Upper lobe of right lung (tissue), 1 donor: ENCODE results near the gene SLCO3A1. TPM values are rescaled to one million over a fixed set of nuclear protein-coding genes. Genes with fewer than 3 reads are reported as not detected.
"Not testable (repeated sequence)": the region's sequence is repeated elsewhere in the genome, so short reads cannot be mapped to it uniquely, and the experiment has no call there.

Experiments used
- ATAC-seq: fragments of 200-7000 bp; cut with Tn5 transposase; one replicate; pipeline ENCODE4 v1.9.1; 2020; ENCODE audit warnings: mild to moderate bottlenecking, moderate library complexity
- DNase-seq: peaks from one replicate; pipeline ENCODE4 v3.0.0-alpha.2; 2020
- H3K27ac ChIP-seq: fragments of 200-600 bp; one replicate; pipeline ENCODE4 v1.8.0; 2022
- H3K27me3 ChIP-seq: fragments of 200-600 bp; one replicate; pipeline ENCODE4 v1.8.0; 2022; ENCODE audit warnings: mild to moderate bottlenecking
- H3K36me3 ChIP-seq: fragments of 200-600 bp; one replicate; pipeline ENCODE4 v1.8.0; 2022
- H3K4me1 ChIP-seq: fragments of 200-600 bp; one replicate; pipeline ENCODE4 v1.8.0; 2022
- H3K4me3 ChIP-seq: fragments of 200-600 bp; one replicate; pipeline ENCODE4 v1.8.0; 2022; ENCODE audit warnings: mild to moderate bottlenecking
- H3K9me3 ChIP-seq: fragments of 200-600 bp; one replicate; pipeline ENCODE4 v1.8.0; 2022
- intact Hi-C: fragments of 100-400 bp; cut with DNase I; formaldehyde crosslinking; loops from one replicate; pipeline ENCODE4 v1.11.0; 2022
- total RNA-seq: library from RNA; stranded (reverse); fragmentation: NEBNext Ultra II Directional; extraction: Animal tissue kit (Norgen Biotek cat#: 25700); gene quantifications from one replicate; pipeline ENCODE4 v1.2.1, GENCODE V29; 2021
- TF ChIP-seq, protein P1 (sequence below): fragments of 200-600 bp; IDR thresholded peaks from one replicate; pipeline ENCODE4 v1.8.0; 2022; ENCODE audit warnings: antibody characterized with exemption
- donor health status: DM: no; HTN: yes; CAD: no; lungs with severe emphysema.

Gene SLCO3A1
- total RNA-seq, 1 donor from 2014 or later = 50.6 TPM

DNA sequence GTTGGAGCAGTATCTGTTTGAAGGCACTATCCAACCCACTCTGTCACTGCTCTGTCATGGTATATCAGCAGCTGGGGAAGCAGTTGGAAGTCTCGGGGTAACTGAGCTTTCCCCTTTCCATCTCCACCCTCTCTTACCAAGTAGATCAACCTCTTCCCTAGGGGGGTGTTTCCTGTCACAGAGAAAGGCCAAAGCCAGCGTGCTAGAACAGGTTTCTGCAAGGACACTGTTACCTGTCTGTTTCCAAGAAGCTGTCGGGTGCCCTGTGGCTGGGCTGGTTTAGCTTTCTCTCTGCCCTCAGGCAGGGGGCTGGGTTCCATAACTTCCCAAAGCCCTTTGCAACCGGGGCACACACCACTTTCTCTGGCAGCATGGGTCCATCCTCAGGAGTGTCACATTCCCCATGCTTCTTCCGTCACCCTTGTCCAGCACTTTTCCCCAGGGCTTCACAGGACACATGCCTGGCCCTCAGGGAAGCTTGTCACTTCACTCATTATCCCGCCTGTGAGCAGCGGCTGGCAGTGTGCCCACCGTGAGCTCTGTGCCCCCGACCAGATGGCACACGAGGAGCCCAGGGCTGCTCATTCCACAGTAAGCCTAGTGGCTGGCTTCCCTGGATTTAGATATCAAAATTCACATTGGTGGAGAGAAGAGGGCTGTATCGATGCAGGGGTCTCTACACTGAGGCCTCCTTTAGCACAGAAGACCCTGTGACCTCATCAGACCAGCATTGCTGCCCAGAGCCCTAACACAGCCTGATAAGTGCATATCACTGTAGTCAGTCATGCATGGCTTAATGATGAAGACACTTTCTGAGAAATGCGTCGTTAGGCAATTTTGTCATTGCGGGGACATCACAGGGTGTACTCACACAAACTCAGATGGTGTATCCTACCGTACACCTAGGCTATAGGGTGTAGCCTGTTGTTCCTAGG is 205.8 kb downstream of the SLCO3A1 start:
- DNase-seq = no peak
- Histone ChIP-seq H3K4me3 (no peak overlapping the region), H3K36me3 (no peaks in the 10 kb centered on the region), H3K9me3 (no peaks in the 10 kb centered on the region), H3K27me3 (no peaks in the 10 kb centered on the region), H3K27ac (no peak overlapping the region), H3K4me1 (no peaks in the 10 kb centered on the region)
- no peak for ATAC-seq
- intact Hi-C loops = no loop called here
- TF ChIP-seq, protein P1, sequence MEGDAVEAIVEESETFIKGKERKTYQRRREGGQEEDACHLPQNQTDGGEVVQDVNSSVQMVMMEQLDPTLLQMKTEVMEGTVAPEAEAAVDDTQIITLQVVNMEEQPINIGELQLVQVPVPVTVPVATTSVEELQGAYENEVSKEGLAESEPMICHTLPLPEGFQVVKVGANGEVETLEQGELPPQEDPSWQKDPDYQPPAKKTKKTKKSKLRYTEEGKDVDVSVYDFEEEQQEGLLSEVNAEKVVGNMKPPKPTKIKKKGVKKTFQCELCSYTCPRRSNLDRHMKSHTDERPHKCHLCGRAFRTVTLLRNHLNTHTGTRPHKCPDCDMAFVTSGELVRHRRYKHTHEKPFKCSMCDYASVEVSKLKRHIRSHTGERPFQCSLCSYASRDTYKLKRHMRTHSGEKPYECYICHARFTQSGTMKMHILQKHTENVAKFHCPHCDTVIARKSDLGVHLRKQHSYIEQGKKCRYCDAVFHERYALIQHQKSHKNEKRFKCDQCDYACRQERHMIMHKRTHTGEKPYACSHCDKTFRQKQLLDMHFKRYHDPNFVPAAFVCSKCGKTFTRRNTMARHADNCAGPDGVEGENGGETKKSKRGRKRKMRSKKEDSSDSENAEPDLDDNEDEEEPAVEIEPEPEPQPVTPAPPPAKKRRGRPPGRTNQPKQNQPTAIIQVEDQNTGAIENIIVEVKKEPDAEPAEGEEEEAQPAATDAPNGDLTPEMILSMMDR = no peak

GRCh38 chr15:92059971-92060311 is 206.4 kb downstream of the SLCO3A1 start:
- ATAC-seq = not testable (repeated sequence)

DNA sequence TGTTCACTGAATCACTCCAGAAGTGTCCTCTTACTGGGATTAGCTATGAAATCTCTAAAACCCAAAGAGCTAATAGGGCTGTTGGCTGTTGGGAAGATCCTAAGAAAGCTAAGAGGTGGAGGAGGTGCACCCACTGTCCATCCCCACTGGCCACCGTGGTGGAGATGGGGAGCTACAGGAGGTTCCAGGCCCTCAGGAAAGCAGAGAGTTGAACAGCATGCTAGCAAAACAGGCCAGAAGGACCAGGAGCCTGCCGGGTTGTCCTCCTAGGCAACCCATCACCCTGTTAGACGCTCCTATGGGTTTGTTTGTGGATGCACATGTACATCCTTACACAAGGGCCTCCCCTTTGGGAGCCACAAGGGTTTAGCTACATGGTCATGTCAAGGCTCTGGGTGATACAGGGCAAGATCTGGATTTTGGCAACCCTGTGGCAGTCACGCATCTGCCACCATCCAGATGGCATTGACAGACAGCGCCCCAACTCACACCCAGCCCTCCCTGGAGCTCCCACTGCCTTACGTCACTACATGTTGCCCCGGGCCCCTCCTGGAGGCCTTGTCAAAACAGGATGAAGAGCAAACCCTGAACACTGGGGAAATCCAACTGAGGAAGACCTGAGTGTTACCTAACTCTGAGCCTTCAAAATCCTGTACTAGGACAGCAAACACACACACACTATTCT is 208.1 kb downstream of the SLCO3A1 start:
- Histone ChIP-seq H3K36me3 (no peaks in the 10 kb centered on the region), H3K27me3 (no peaks in the 10 kb centered on the region), H3K4me1 (no peaks in the 10 kb centered on the region), H3K27ac (no peak overlapping the region), H3K9me3 (no peaks in the 10 kb centered on the region), H3K4me3 (no peak overlapping the region)
- DNase-seq (no peak), ATAC-seq (no peak)
- TF ChIP-seq, protein P1 = no peak
- intact Hi-C loops = no loop called here

More at GRCh38 chr15:92059971-92060311, 206.4 kb downstream of the SLCO3A1 start:
- intact Hi-C loops, H3K36me3 ChIP-seq, H3K27ac ChIP-seq, H3K27me3 ChIP-seq, H3K4me1 ChIP-seq, H3K9me3 ChIP-seq, H3K4me3 ChIP-seq, DNase-seq: not testable (repeated sequence)

GRCh38 chr15:92062505-92062904 is 209.0 kb downstream of the SLCO3A1 start:
- H3K9me3 ChIP-seq = no peaks in the 10 kb centered on the region
- TF ChIP-seq, protein P1 = no peak
- no peaks in the 10 kb centered on the region for H3K36me3 ChIP-seq
- ATAC-seq (no peak), DNase-seq (no peak)
- H3K27me3 ChIP-seq = no peaks in the 10 kb centered on the region
- no peak overlapping the region for H3K4me3 ChIP-seq
- H3K4me1 ChIP-seq = no peaks in the 10 kb centered on the region
- no peak overlapping the region for H3K27ac ChIP-seq
- intact Hi-C loops = no loop called here

- intact Hi-C loops = no loop called here
- no peaks in the 10 kb centered on the region for H3K27me3 ChIP-seq
- TF ChIP-seq, protein P1 = no peak
- no peak overlapping the region for H3K27ac ChIP-seq
- peak; percentile 4 for DNase-seq
- H3K4me1 ChIP-seq = peaks cover 32% of the 10 kb centered on the region
- H3K4me3 ChIP-seq = no peak overlapping the region
- H3K36me3 ChIP-seq = no peaks in the 10 kb centered on the region
- peak; percentile 30 for ATAC-seq
- H3K9me3 ChIP-seq = no peaks in the 10 kb centered on the region
Measured at GRCh38 chr15:92068121-92068520, 214.6 kb downstream of the SLCO3A1 start.
